ENCODE data around the gene DNAH3. TPM values are rescaled to one million over a fixed set of nuclear protein-coding genes. Genes with fewer than 3 reads are reported as not detected.

DNAH3 gene
- total RNA-seq, 1 experiment from 2014 or later, result 0.24 TPM

DNA sequence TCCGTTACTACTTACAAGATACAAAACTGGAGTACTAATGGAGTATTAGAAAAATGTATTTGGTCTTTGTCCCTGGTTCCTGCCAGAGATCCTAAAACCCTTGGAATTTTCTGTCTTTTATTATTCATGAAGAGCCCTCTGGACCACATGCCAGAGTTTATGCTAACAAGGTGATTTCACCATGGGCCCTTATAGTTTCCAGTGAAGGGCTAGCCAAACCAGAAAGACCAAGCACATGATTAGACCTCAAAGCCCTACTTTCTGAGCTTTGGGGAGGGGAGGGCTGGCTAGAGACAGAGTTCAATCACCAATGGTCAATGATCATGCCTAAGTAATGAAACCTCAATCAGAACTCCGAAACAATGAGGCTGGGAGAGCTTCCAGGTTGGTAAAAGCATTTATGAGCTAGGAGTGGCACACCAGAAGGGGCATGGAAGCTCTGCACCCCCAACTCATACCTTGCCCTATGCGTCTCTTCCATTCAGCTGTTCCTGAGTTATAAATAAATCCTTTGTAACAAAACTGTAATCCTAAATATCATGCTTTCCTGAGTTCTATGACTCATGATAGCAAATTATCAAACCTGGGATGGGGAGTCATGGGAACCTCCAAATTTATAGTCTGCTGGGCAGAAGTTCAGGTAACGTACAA is 260.9 kb downstream of the DNAH3 start:
- H3K27ac ChIP-seq (ENCODE audit: insufficient read length, low read depth, low read length), result peak overlapping the region; percentile 68
- no peak overlapping the region for H3T11ph ChIP-seq (ENCODE audit: low read length)
- H2BK20ac ChIP-seq (ENCODE audit: low read depth, low read length, poor library complexity, severe bottlenecking), result no peak overlapping the region
- DNase-seq, result no peak
- no peak overlapping the region for H2AFZ ChIP-seq (ENCODE audit: low read length)
- no CpG with 5 or more reads among the region's 4 CpGs for WGBS (ENCODE audit: extremely low coverage, insufficient read length, low lambda C conversion rate)
- no peak overlapping the region for H3K9ac ChIP-seq (ENCODE audit: extremely low read depth, insufficient read length, low read length)
- H2BK12ac ChIP-seq (ENCODE audit: insufficient read length, low read depth, low read length), result no peak overlapping the region
- no peak overlapping the region for H4K5ac ChIP-seq (ENCODE audit: insufficient read length, low read depth, low read length)
- Mint-ChIP-seq H3K27me3 (ENCODE audit: low read depth) (no peaks in the 10 kb centered on the region), H3K27ac (peak overlapping the region; percentile 94 to 97 (median 95)), H3K4me3 (peak overlapping the region in 1 of 2 experiments; percentile 41; a peak in 1 of 5 replicates), H3K9me3 (no peaks in the 10 kb centered on the region), H3K36me3 (ENCODE audit: insufficient read depth in 1 of 3, low read depth in 3 of 3) (peaks cover 10 to 21% (median 11%) of the 10 kb centered on the region in 3 experiments; a peak in 6 of 7 replicates), H3K4me1 (peaks cover 19 to 23% of the 10 kb centered on the region in 2 experiments)
- peaks cover 6% of the 10 kb centered on the region for H3K79me1 ChIP-seq (ENCODE audit: insufficient read depth, low read depth, low read length, poor library complexity, severe bottlenecking)
- peak overlapping the region; percentile 83; the same call in 1 of the 2 replicates for H3K14ac ChIP-seq (ENCODE audit: insufficient read depth, low read length)
- H2BK120ac ChIP-seq (ENCODE audit: low read depth, low read length, poor library complexity, severe bottlenecking), result no peak overlapping the region
- H3K9me3 ChIP-seq (ENCODE audit: control insufficient read depth, low read depth, low read length), result no peaks in the 10 kb centered on the region
- no peak overlapping the region for H3K56ac ChIP-seq (ENCODE audit: insufficient read length, low read depth, low read length)
- peaks cover 8% of the 10 kb centered on the region; the same call in 1 of the 2 replicates for H3K79me2 ChIP-seq (ENCODE audit: insufficient read depth, low read length)
- H4K20me1 ChIP-seq (ENCODE audit: control insufficient read depth, insufficient read depth, insufficient read length), result no peaks in the 10 kb centered on the region
- peak overlapping the region; percentile 31; the same call in 1 of the 2 replicates for H2BK15ac ChIP-seq (ENCODE audit: low read depth, low read length)
- peak overlapping the region; percentile 23 for H3K4me2 ChIP-seq (ENCODE audit: insufficient read depth, insufficient read length, low read length)
- no peak overlapping the region for H4K91ac ChIP-seq (ENCODE audit: insufficient read length, low read depth, low read length)
- no peak overlapping the region for H3K18ac ChIP-seq (ENCODE audit: insufficient read length, low read depth, low read length)
- H3K4me1 ChIP-seq (ENCODE audit: insufficient read depth, low read length), result peaks cover 4% of the 10 kb centered on the region; the same call in 1 of the 2 replicates
- H3K4ac ChIP-seq (ENCODE audit: low read depth, low read length), result no peak overlapping the region
- no peak overlapping the region for H4K8ac ChIP-seq (replicated peaks; ENCODE audit: insufficient read length, low read depth, low read length)
- H2BK5ac ChIP-seq (ENCODE audit: insufficient read length, low read length), result no peak overlapping the region
- H2AK5ac ChIP-seq (ENCODE audit: insufficient read length, low read length), result no peak overlapping the region
- H3K23me2 ChIP-seq (ENCODE audit: insufficient read length, low read depth, low read length, poor library complexity, severe bottlenecking), result no peaks in the 10 kb centered on the region
- TF ChIP-seq, protein P1, sequence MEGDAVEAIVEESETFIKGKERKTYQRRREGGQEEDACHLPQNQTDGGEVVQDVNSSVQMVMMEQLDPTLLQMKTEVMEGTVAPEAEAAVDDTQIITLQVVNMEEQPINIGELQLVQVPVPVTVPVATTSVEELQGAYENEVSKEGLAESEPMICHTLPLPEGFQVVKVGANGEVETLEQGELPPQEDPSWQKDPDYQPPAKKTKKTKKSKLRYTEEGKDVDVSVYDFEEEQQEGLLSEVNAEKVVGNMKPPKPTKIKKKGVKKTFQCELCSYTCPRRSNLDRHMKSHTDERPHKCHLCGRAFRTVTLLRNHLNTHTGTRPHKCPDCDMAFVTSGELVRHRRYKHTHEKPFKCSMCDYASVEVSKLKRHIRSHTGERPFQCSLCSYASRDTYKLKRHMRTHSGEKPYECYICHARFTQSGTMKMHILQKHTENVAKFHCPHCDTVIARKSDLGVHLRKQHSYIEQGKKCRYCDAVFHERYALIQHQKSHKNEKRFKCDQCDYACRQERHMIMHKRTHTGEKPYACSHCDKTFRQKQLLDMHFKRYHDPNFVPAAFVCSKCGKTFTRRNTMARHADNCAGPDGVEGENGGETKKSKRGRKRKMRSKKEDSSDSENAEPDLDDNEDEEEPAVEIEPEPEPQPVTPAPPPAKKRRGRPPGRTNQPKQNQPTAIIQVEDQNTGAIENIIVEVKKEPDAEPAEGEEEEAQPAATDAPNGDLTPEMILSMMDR (conservative IDR thresholded peaks at IDR 0.05), result no peak
- no peak overlapping the region for H3K23ac ChIP-seq (ENCODE audit: insufficient read length, low read depth, low read length)
- no peaks in the 10 kb centered on the region for H3K27me3 ChIP-seq (ENCODE audit: insufficient read depth, low read length)

Measured in H9 (cell line).